Stimulated activated CD4-positive, alpha-beta T cell treated with anti-CD3 and anti-CD28 coated beads, Interleukin-4, amount 100 ng/mL, for 24 hours (primary cell): Measurements from ENCODE around the gene DPT.

Experiments
- DNase-seq: peaks from one replicate; pipeline ENCODE4 v3.0.0-alpha.2; 2020

The DPT gene

DNA sequence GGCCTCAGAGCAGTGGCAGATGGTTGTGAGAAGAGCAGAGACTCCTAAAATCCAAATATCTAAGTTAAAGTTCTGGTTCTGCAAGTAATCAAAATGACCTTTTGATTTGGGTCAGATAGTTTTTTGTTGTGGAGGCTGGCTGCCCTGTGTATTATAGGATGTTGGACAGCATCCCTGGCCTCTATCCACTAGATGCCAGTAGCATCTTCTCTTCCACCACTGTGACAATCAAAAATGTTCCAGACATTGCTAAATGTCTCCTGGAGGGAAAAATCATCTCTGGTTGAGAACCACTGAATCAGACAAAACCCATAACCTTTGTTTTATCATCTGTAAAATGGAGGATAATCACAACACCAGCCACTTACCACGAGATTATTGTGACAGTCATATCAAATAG lies 5.9 kb upstream of the DPT start:
- no peak for DNase-seq

DNA sequence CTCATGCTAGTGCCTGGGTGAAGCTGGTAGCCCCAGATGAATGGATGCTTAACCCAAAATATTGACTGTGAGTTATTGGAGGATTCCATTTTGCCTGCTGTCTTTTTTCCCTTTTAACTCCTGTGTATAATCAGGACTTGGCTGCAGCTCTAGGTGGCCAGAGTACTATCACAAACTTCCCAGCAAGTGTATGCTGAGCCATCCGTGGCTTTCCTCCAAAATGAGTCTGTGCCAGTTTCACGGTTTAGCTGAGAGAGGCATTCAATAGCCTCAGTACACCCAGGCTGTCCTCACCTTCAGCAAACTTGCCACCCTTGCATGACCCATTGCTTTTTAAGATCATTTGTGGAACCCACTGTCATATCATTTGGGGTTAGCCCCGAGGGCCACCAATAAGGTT lies 5.3 kb upstream of the DPT start:
- DNase-seq: no peak

DNA sequence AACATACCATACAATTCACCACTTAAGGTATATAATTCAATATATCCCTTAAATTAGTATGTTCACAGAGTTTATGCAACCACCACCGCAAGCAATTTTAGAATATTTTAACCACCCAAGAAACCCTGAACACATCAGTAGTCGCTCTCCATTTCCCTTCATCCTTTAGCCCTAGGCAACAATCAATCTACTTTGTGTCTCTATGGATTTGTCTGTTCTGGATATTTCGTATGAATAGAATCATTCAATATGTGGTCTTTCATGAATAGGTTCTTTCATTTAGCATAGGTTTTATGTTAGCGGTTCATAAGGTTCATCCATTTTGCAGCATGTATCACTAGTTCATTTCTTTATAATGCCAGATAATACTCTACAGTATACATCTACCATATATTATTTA lies 4.2 kb upstream of the DPT start:
- DNase-seq: no peak

DNA sequence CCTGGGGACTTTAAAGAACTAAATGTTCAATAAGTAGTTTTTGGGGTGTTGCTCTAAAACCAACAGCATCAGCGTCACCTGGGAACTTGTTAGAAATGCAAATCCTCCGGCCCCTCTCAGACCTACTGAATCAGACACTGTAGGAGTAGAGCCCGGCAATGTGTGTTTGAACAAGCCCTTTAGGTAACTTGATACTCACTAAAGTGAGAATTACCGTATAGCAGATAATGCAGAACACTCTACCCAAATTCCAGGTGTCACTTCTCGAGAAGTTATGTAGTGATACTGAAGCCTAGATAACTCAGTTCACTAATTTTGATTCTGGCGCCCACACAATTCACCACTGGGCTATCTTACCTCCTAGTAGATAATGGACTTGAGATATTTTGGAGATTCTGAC lies 3.7 kb upstream of the DPT start:
- DNase-seq: no peak

DNA sequence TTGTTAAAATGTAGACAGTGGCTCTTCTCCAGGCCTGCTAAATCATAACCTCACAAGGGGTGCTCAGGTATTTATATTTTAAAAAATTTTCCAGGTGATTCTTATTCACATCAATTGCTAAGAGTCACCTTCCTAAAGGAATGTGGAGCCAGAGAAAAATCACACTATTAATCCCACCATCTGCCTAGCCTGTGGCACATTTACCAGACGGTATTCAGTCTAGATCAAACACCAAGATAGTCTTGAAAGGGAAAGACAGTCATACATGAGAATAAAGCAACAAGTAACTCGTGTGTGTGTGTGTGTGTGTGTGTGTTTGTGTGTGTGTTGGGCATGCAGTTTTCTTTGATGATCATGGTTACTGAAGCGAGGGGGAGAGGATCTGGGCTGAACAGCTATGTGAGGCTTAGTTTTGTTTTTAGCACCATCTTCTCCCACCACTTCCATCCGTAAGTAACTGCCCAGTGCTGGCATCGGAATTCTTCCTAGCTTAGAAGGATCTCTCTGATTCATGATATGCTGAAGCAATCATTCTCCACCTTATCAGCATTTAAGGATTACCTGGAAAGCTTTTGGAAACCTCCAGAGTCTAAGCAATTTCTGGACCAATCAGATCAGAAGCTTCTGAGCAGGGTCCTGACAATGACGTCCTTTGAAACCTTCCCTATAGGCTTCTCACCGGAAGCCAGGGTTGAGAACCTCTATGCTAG lies 2.4 kb upstream of the DPT start:
- no peak for DNase-seq

DNA sequence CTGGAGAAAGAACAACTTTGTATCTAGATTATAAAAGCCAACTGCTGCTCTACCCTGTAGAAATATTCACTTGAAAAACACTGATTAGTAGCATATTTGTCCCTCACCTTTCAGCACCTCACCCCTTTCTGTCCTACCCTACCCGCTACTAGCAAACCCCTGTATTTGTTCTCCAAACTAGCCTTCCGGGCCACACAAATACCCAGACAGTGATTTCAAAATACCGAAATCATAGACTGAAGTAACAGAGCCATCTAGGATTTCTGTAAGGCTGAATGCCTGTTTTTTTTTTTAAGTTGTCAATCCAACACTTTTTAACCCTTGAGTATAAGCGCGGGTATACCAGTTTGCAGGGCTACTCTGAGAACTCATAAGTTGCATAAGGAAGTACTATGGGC lies 398 bp upstream of the DPT start:
- DNase-seq: no peak

DNA sequence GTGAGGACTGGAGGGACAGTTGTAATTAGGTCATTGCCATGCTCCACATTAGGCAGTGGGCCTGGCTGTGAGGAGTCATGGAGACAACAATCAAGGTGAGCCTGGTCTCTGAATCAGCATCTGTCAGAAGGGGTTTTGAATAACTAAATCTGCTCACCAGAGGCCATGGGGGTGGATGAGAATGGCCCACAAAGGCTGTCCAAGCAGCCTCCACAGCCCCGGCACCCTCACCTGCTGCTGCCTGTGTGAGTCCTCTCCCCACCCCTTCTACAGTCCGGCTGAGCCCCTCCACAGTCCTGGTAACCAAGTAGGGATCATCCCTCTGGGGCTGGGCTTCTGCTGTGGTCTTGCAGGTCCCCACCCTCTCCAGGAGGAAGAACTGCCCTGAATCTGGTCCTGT lies 2.3 kb downstream of the DPT start:
- DNase-seq: no peak

DNA sequence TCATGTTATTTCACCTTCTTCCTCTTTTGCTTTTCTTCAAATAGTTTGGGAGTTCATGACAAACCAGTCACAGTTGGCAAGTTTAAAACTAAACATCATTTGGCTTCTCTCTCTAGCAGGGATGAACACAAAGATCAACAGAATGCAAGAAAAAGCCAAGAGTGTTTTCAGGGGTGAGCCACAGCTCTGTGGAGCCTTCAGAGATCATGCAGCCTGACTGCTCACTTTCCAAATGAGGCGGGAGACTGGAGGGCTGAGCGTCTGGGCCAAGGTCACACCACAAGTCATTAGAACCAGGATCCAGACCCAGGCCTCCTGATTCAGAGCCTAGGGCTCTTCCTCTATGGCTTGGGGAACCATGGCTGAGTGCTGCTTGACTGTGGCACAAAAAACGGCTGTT lies 2.7 kb downstream of the DPT start:
- DNase-seq: no peak

DNA sequence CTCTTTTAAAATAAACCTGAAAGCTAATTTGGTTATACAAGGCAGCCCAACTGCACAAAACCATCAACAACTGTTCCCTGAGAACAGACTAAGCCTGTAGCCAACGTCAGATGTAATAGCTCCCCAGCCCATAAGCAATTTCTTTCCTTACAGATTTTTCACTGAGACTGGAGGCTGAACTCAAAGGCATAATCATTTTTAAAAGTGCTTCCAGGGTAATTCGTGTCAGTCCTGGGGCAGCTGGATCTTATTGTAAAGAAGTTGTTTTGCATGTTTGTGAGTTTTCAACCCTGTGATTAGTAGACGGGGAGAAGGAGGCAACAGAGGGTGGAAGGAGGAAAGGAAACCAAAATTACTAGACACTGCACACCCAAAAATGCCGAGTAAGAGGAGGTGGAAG lies 3.2 kb downstream of the DPT start:
- no peak for DNase-seq

DNA sequence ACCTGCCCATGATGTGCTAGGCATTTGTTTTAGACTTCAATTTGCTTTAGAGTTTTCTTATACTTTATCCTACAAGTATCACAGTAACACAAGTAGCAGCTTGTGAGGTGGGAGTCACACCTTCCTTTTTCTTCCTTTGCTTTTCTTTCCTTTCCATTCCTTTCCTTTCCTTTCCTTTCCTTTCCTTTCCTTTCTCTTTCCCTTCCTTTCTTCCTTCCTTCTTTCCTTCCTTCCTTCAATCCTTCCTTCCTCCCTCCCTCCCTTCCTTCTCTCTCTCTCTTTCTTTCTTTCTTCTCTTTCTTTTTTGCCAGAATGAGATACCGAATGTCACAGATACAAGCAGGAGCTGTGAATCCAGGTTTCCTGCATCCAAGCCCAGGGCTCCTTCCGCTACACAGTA lies 3.9 kb downstream of the DPT start:
- DNase-seq: no peak

DNA sequence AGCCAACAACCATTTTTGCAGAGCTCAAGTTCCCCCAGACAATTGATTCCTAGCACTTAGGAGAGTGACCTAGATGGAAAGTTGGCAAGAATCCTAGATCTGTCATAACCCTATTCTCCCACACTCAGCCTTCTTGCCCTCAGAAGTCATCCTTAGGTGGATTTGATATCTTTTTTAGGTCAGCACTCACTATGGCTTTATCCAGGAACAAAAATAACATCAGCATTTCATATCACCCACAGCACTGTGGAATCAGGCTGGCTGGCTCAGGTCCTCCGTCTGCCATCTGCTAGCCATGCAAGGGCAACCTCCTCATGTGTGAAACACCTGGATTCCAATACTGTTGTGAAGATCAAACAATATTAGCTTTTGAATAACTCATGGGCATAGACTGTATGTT lies 6.0 kb downstream of the DPT start:
- DNase-seq: no peak

DNA sequence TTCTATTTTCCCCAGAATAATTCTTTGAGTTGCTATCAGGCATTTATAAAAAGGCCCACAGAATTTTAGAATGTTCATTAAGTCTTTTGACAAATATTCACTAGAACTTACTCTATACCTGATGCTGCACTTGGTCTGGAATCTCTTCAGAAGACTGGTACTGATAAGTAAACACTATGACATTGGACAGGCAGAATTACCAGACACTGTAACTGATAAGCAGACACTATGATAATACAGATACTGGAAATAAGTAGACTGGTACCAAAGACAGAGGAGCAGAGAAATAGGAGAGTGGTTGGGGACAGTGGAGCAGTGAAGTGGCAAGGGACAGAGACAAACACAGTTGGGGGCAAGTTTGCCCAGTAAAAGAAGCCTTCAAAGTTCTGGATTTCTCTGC lies 8.2 kb downstream of the DPT start:
- no peak for DNase-seq

DNA sequence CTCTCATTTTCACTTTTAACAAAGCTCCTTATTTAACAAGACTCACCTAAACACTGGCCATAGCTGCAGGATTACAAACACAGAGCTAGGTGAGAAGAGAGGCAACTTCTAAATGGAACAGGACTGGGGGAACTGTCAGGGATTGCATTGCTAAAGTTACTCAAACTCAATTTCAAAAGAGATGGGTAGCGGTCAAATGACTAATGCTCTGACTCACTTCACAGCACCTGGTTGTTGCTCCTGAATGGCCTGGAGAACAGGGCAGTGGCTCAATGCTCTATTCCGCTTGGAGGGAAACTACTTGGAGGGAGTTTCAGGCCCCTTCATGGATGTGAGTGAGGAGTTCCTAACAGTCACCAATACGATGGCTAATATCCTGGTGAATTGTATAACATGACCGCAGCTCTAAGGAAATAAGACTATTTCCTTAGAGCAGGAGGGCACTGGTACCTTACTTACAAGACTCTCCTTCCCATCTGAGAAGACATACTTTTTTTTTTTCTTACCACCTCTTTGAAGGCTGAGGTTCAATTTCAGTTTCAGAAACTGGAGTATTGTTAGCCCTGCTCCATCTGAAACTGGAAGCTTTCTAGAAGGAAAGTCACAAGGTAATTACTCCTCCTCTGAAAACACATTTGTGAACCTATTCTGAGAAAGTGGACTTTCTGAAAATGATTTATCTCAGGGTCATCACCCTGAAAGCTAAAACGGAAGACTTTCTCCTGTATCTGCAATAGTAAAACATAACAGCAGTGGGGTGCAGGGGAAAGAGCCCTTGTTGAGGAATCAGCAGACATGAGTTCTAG lies 9.5 kb downstream of the DPT start:
- no peak for DNase-seq

DNA sequence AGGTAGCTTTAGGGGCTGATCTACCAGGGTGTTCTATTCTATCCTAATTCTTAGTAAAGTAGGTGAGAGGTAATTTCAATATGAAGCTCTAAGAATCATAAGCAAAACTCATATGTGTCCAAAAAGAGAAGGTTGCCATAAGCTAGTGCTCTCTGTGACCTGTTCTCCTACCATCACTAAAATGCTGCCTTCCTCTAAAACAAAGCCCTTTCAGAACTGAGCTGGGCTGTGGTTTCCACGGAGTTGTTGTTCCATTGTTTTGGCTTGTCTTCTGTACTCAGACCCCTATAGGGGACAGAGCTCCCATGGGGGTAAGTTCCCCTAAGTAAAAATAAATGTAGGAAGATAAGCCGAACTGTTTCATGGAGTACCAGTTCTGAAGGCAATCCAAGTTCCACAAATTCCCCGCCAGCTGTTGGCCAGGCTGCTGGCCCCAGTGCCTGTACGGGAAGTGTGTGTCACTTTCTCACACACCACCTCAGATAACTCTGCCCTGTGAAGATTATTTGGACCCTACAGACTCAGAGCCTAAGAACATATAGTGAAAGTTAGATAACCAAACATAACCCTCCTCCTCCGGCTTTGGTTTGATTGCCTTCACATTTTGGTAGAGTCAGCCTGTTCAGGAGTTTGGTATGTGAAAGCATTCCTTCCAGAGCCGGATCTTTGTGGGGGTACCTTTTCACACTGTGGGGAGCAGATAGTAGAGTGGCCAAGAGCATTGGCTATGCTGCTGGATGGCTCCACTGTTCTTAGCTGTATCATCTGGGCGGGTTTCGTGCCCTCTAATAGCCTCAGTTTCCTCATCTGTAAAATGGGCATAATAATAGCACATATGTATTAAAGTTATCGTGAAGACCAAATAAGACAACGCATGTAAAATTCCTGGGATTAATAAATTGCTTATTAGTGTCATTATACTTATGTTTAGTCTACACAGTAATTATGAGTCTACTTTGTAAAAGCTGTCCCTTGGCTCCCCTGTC lies 10.8 kb downstream of the DPT start:
- DNase-seq: no peak

DNA sequence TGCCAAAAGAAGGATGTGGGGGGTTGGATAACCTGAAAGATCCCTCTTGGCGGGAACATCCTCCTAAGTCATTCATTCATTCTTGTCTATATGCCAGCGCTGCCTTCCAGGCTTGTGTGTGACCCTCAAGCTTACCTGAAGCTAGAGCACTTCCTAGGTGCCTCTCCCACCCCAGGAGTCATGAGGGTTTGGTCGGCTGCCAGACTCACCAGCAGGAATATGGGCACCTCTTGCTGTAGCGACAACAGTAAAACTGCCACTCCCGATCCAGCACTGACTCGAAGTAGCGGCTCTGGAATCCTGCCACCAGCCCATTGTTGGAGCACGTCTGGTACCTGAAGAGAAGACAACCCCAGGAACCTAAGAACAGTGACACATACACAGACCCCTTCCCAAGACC lies 15.0 kb downstream of the DPT start:
- DNase-seq: no peak

DNA sequence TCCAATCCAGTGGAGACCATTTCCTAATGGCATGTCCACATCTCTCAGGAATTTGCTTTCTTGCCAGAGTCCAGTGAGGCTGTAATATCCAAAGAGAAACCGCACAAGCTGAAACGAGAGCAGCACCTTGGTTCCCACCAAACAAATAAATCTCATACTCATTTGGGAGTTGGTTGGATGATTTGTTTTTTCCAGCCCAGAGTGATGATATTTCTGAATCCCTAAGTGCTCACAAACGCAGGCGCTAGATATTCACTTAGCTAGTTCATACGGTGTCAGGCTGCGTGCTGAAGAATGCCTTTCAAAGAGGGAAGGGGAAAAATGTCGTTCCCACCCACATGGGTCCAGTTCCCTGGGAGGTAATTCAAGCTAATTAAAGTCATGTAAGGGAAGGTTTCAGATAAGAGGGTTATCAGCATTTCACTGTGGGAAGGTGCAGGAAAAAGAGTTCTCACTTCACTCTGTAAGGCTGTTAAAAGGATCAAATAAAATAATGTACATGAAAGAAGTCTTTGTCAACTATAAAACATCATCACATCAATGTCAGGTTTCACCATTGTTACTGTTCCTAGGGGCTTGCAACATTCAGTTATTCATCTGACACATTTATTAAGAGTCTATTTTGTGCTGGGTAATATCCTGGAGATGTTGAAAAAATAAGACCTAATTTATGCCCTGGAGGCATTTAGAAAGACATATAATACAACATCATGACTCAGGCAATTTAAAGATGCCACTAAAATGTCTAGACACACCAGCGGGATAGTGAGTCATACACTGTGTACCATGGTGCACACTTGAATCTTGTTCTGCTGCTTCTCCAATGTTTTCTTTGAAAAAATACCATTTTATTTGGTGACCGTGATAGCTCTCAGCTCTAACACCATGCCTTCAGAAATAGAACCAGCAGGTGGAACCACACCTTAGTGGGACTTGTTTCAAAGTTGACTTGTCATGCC lies 19.3 kb downstream of the DPT start:
- no peak for DNase-seq

DNA sequence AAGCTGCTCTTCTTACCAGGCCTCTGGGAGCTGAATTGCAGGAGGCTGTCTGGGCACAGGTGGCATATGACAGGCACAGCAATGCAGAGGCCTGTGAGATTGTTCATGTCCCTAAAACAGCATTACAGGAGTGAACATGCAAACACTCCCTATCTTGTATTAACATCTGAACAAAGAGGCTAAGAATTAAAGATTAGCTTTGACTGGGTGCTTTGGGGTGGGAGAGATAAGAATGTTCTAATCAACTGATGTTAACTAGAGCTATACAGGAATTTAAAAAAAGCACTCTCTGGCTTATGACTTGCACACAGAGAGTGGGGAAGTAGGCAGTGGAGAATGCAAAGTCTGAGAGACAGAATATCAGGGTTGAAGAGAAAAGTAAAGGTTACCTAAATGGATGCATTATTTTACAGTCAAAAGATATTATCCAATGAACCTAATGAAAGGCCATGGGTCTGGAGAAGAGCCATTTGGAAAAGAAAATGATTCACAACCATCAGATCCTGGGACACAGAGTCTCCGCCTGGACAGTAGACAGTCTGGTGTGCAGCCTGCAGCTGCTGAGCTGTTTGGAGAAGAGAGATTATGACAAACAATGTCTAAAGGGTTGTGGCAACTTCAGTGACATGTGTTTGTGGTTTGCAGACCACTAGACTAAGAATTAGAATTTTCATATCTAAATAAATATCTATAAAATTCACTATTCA lies 20.2 kb downstream of the DPT start:
- DNase-seq: no peak

DNA sequence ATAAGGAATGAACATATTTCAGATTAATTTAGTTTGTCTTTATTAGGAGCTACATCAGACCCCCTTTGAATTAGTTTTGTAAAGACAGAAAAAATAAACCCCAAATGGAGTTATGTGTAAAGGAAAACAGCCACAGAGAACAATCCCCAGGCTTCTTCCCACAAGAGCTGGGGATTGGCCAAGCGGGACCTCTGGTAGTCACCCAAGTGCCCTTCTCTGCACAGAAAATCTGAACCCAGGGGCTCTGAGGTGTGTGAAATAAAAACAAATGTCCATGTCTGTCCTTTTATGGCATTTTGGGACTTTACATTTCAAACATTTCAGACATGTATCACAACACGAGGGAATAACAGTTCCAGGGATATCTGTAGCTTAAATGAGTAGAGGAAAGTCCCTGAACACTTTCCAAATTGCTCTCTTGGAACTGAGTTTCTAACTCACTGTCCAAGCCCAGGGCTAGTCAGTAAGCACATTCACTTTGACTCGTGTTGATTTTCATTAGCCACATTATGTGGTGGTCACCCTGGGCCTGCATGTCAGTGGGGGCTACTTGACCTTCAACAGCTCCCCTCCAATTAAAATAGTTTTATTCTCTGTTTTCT lies 22.5 kb downstream of the DPT start:
- no peak for DNase-seq

DNA sequence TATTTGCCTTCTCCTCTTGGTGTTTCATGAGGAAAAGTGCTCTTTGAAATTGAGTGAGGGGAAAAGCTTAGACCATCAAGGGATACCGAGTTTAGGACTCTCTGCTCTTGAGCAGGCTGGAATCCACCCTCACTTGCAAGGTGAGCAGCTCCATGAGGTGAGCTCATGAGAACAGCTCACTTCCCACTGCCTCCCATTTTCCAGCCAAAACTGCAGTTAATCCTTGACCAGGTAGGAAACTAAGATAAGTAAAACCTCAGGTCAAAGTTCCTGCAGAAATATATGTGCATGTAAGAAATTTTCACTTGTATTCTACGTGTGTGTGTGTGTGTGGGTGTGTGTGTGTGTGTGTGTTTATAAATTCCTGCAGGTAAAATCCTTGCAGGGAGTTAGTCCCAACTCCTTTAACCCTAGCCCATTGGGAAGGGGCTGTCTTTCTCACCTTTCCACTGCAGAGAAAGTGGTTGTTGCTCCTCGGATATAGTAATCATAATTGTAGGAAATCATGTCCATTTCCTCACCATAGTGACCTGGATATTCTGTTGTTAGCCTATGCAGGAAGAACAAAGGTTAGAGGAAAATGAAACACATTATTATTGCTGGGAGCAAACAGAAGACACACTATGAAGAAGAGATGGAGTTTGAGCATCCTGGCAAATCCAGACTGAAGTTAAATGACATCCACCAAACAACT lies 28.3 kb downstream of the DPT start:
- no peak for DNase-seq

DNA sequence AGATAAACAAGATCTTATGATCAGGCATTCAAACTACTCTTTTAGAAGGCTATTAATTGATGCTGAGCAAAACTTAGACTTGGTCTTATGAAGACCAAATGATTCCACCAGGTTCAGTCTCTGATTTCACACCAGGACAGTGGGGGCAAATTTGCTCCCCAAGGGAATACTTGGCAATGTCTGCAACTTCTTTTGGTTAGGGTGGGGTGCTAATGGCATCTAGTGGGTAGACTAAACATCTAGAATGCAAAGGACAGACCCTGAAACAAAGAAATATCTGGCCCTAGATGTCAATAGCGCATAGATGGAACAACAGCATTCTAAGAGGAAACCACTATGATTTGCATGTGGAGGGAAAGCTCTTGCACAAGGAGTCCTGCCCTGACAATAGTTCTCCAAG lies 30.6 kb downstream of the DPT start:
- DNase-seq: no peak
